Activated CD8-positive, alpha-beta T cell treated with anti-CD3 and anti-CD28 coated beads for 36 hours (primary cell): ENCODE data around the gene ZIC4. TPM values are rescaled to one million over a fixed set of nuclear protein-coding genes. Genes with fewer than 3 reads are reported as not detected.

Experiments
- ATAC-seq: fragments of 200-7000 bp; cut with Tn5 transposase; one replicate; pipeline ENCODE4 v1.10.0; 2021; ENCODE audit warnings: mild to moderate bottlenecking, moderate library complexity
- CTCF ChIA-PET: fragments of 350-600 bp; sonication (Branson Sonifier 250); formaldehyde crosslinking; loops from one replicate; lab custom pipeline; 2021; ENCODE audit warnings: antibody characterized with exemption; lab: Charles Lee
- POLR2A ChIA-PET: fragments of 350-600 bp; sonication (Branson Sonifier 250); formaldehyde crosslinking; loops from one replicate; lab custom pipeline; 2021; ENCODE audit warnings: antibody characterized with exemption; lab: Charles Lee
- DNase-seq: peaks from one replicate; pipeline ENCODE4 v3.0.0-alpha.2; 2020
- H3K27ac Mint-ChIP-seq: one replicate; pipeline ENCODE4 v1.8.0; 2021; ENCODE audit warnings: mild to moderate bottlenecking, mixed read lengths
- H3K27me3 Mint-ChIP-seq: one replicate; pipeline ENCODE4 v1.8.0; 2021; ENCODE audit warnings: mixed read lengths
- H3K36me3 Mint-ChIP-seq: one replicate; pipeline ENCODE4 v1.8.0; 2021; ENCODE audit warnings: low read depth, mixed read lengths
- H3K4me1 Mint-ChIP-seq: one replicate; pipeline ENCODE4 v1.8.0; 2021; ENCODE audit warnings: low read depth, mixed read lengths
- H3K4me3 Mint-ChIP-seq: one replicate; pipeline ENCODE4 v1.8.0; 2021; ENCODE audit warnings: mild to moderate bottlenecking, moderate library complexity, mixed read lengths
- H3K9me3 Mint-ChIP-seq: one replicate; pipeline ENCODE4 v1.8.0; 2021; ENCODE audit warnings: mixed read lengths
- CTCF ChIP-seq: fragments of 200-600 bp; IDR thresholded peaks from one replicate; pipeline ENCODE4 v1.8.0; 2022; ENCODE audit warnings: antibody characterized with exemption, mild to moderate bottlenecking
- intact Hi-C: fragments of 100-400 bp; cut with micrococcal nuclease; formaldehyde crosslinking; loops from one replicate; pipeline ENCODE4 v1.10.0; 2022
- total RNA-seq, 2 experiments: library from RNA; stranded (reverse); gene quantifications; one replicate each; pipeline ENCODE4 v1.2.3, GENCODE V29; 2021

ZIC4 gene
- total RNA-seq, 2 experiments from 2014 or later, result not detected

DNA sequence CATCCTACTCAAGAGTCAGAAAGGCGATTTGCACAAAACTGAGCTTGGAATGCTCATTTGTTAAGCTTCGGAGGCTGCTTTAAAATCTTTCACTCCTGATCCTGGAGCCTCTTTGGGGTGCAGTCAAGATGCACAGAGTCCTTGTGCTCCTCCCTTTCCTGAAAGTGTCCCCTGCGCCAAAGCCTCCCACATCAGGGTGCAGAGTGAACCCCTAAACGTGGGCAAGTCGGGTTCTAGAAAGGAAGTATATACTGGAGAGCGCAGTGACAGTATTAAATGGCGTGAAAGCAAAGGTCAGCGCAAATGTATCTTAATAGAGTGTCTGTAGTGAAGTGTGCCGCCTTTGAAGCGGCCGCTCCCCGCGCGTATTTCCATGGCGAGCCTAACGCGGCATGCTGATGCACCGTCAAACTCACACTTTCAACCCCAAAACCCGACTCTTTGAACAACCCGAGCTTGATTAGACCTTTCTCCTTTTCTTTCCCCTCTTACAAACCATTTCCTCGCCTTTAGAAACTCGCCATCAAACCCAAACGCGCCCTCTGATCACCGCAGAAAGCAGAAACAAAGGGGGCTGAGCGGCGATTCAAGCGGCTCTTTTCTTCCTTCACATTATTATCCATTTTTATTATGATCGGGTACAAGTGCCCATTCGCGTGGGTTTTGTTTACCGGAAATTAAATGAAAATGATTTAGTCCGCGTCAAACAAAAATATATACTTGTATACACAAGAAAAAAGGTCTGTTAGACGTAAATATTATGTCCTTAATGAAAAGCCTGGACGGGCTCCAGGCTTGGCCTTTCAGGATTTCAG is 18.3 kb downstream of the ZIC4 start:
- POLR2A ChIA-PET, result no interaction called here
- peaks cover 6% of the 10 kb centered on the region for H3K9me3 Mint-ChIP-seq
- peaks cover 7% of the 10 kb centered on the region for H3K36me3 Mint-ChIP-seq
- H3K27ac Mint-ChIP-seq, result no peak overlapping the region
- ATAC-seq (no peak), DNase-seq (no peak)
- no peak overlapping the region for H3K4me3 Mint-ChIP-seq
- H3K4me1 Mint-ChIP-seq, result no peaks in the 10 kb centered on the region
- intact Hi-C loops, result loop anchor here (5.0 kb wide), 2 partner anchors 34 to 149 kb away; no protein-coding TSS in a partner anchor
- H3K27me3 Mint-ChIP-seq, result peaks cover 87% of the 10 kb centered on the region
- TF ChIP-seq CTCF, result no peak
- CTCF ChIA-PET, result no interaction called here

DNA sequence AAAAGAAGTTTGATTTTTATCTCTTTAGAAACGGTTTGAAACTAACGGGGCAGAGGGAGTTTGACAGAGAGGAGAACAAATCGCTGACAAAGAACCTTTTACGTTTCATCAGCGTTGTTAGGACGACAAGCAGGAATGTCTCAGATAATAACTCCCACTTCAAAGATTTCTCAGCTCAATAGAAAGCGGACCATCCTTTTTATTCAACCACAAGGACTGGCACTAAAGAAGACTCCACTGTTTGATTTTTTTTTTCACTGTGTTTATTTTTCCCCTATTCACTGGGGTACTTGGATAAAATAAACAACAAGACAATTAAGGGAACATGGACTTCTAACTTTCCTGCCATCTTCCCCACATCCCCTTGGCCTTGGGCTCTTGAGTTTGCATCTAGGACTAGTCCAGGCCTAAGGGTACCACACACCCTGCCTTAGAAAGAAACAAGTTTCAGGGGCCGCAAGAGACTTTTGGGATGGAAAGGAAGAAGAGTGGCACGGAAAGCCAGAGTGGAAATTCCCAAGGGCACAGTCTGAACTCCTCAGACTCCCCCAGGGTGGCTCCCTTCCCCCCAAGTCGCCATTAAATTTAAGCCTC is 19.0 kb downstream of the ZIC4 start:
- no peak overlapping the region for H3K27ac Mint-ChIP-seq
- peaks cover 86% of the 10 kb centered on the region for H3K27me3 Mint-ChIP-seq
- H3K9me3 Mint-ChIP-seq, result peaks cover 6% of the 10 kb centered on the region
- ChIA-PET POLR2A (no interaction called here), CTCF (no interaction called here)
- ATAC-seq (no peak), DNase-seq (no peak)
- peaks cover 5% of the 10 kb centered on the region for H3K36me3 Mint-ChIP-seq
- no peak overlapping the region for H3K4me3 Mint-ChIP-seq
- no peak for TF ChIP-seq CTCF
- intact Hi-C loops, result loop anchor here (5.0 kb wide), 2 partner anchors 35 to 150 kb away; no protein-coding TSS in a partner anchor
- no peaks in the 10 kb centered on the region for H3K4me1 Mint-ChIP-seq

DNA sequence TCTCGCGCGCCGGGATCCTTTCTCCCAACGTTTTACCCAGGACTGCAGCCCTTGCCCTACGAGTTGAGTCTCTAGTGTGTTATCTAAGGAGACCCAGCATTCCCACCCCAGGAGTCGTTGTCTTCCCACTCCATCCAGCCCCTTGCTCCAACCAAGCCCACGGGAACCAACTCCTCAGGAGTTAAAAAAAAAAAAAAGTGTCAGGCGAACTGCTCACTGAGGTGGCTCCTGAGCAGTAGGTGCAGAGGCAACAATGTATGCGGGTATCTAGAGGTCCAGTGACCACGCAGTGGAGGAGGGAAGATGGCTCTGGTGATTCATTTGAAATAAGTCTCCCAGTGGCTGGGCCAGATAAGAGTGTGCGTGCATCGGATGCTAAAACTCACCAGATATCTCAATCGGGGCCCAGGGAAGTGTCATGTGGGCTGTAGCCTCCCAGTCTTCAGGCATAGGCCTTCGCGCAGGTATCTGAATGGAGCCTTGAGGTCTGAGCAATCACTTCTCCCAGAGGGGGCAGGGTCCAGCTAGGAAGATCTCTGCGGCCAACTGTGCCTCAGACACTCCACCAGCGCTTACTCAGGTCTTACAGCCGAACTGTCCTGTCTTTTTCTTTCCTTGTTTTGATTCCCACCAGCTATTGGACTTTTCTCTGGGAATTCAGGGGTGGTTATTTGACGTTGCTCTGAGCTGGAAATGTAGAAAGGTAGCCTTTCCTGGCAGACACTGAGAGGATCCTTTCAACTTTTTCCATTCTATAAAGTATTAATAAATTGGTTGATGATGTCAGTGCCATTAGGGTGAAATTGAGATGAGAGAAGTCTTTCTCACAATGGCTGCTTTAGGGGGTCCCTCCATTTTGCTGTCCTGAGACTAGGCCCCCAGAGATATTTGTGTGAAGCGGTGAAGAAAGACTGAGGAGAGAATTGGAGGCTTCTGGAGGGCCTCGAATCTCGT is 21.0 kb downstream of the ZIC4 start:
- TF ChIP-seq CTCF, result no peak
- H3K9me3 Mint-ChIP-seq, result peaks cover 4% of the 10 kb centered on the region
- H3K27me3 Mint-ChIP-seq, result peaks cover 82% of the 10 kb centered on the region
- no peak overlapping the region for H3K27ac Mint-ChIP-seq
- POLR2A ChIA-PET, result no interaction called here
- H3K4me3 Mint-ChIP-seq, result no peak overlapping the region
- DNase-seq, result no peak
- H3K36me3 Mint-ChIP-seq, result peaks cover 4% of the 10 kb centered on the region
- ATAC-seq, result no peak
- CTCF ChIA-PET, result no interaction called here
- no peaks in the 10 kb centered on the region for H3K4me1 Mint-ChIP-seq
- intact Hi-C loops, result loop anchor here (5.0 kb wide), 2 partner anchors 37 to 152 kb away; no protein-coding TSS in a partner anchor

DNA sequence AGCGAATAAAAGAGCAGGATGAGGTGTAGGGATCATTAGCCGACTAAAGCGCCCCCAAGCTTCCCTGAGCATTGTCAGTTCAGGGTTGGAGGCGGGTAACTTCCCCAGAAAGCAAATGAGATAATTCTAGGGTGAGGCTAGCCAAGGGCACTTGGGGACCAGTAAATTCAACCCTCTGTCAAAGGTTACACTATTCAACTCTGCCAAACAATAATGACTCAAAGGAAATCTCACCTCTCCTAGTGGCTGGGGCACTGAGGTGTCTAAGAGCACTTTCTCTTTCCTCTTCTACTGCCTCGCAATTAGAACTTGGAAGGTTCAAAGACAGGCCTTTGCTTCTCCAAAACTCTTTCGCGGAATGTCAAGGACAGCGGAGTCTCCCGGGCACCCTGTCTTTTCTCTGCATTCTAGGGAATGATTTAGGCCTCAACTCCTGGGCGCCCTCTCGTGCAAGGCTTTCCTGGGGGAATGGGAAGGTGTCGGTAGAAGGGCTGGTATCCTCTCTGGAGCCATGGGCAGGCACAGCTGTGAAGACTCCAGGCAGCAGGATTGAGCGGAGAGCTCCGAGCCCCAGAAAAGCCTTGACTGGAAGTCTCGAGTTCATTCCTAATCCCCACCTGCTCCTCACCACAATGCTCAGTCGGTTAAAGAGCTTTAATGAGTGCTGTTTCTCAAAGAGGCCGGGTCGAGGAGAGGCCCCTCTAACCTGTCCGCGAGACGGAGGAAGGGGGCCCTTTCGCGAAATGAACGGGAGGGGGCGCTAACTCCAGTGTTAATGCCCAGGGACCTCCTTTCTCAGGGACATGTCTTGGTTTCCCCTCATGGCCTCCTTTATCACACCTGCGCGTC is 21.9 kb downstream of the ZIC4 start:
- no peak for TF ChIP-seq CTCF
- peaks cover 82% of the 10 kb centered on the region for H3K27me3 Mint-ChIP-seq

More for the DNA sequence above, 21.9 kb downstream of the ZIC4 start:
- Mint-ChIP-seq H3K4me3 (no peak overlapping the region), H3K36me3 (peaks cover 4% of the 10 kb centered on the region), H3K4me1 (no peaks in the 10 kb centered on the region), H3K9me3 (peaks cover 4% of the 10 kb centered on the region), H3K27ac (no peak overlapping the region)
- POLR2A ChIA-PET, result no interaction called here
- CTCF ChIA-PET, result no interaction called here
- intact Hi-C loops, result loop anchor here (5.0 kb wide), 2 partner anchors 38 to 153 kb away; no protein-coding TSS in a partner anchor
- ATAC-seq (no peak), DNase-seq (peak; percentile 27)
